GM18909 (cell line): ENCODE results near the gene SIRT6.
"Not testable (repeated sequence)": the region's sequence is repeated elsewhere in the genome, so short reads cannot be mapped to it uniquely, and the experiment has no call there.

Experiments
- ATAC-seq: cut with Tn5 transposase; IDR thresholded peaks from one replicate; pipeline ENCODE4 v1.9.1; 2021; ENCODE audit warnings: mild to moderate bottlenecking; ENCODE audit not compliant: unreplicated experiment, poor library complexity

The SIRT6 gene

DNA sequence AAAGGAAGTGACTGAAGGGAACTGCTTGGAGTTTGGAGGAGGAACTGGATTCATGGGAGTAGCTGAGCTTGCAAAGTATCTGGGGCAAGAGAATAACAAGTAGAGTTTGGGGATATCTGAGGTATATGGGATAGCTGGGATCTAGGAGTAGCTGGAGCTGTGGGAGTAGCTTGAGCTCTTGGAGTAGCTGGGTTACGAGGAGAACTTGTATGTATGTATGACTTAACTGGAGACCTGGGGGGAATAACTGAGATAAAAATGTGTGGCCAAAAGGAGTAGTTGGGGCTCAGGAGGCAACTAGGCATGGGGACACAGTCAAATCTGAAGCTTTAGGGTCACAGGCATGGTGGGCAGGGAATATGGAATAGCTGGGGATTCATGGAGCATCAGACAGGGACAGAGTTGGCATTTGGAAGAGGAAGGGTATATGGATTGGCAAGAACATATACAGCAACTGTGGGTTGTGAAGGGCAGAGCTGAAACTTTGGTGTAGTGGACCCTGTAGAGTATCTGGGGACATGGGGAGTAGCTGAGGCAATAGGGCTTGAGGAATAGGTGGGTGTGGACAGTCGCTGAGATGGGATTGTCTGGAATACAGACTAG is 18.7 kb upstream of the SIRT6 start:
- ATAC-seq, result no peak

DNA sequence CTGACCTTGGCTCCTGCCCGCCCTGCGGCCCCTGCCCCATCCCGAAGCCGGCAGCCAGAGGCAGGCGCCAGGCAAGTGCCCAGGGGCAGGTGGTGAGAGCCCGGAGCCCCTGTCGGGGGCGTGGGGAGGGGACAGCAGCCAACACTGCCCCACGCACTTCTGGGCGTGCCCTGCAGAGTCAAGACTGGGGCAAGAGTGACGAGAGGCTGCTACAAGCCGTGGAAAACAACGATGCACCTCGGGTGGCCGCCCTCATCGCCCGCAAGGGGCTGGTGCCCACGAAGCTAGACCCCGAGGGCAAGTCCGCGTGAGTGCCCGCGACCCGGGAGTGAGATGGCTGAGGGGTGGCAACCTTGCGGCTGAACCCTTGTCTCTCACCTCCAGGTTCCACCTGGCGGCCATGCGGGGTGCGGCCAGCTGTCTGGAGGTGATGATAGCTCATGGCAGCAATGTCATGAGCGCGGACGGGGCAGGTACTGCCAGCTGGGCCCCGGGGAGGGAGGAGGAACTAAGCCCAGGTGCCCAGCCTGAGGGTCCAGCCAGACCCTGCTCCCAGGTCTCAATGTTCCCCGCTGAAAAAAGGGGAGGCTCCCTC is 17.4 kb upstream of the SIRT6 start:
- no peak for ATAC-seq

DNA sequence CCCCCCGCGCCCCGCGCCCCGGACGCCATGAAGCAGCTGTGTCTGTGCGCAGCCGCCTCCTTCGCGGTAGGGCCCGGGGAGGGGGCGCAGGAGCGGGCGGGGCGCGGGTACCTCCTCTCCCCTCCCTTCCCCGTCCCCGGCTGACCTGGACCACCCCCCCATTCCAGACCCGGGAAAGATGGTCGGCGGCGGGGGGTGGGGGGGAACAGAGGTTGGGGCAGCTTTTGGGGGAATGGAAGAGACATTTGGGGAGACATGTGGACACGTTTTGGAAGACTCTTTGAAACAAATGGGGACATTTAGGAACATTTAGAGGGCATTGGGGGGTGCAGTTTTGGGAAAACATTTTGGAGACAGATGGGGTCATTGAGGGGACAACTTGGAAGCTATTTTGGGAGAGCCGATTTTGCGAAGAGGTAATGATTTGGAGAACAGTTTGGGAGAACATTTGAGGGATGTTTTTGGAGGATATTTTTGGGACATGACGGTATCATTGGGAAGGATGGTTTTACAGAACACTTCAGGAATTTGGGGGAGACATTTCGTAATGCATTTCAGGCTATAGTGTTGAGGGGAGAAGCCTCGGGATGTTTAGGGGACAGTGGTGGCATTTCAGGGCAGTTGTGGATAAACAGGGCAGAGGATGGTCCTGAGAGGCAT is 16.2 kb upstream of the SIRT6 start:
- ATAC-seq, result no peak

DNA sequence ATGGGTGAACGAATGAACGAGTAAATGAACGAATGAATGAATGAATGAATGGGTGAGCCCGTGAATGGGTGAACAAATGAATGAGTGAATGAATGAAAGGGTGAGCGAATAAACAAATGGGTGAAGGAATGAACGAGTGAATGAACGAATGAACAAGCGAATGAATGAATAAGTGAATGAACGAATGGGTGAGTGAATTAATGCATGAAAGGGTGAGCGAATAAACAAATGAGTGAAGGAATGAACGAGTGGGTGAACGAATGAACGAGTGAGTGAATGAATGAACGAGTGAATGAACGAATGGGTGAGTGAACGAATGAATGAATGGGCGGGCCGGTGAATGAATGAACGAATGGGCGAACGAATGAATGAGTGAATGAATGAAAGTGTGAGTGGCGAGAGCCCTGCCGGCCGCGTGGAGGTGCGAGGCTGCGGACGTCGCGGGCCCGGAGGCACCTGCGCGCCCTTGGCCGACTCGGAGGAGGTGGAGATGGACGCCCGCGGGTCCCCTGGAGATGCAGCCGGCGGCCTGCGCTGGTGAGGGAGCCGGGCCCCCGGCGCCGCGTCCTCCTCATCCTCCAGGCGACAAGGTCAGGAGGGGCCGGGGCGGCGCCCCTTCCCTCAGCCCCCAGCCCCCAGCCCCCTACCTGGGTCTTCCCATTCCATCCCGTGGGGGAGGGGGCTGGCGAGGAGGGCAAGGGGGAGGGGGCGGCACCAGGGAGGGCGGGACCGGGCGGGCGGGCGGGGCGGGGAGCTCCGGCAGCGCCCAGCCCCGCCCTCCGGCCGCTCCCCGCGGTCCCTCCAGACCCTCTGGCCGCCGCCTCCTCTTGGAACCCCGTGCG is 15.5 kb upstream of the SIRT6 start:
- no peak for ATAC-seq

DNA sequence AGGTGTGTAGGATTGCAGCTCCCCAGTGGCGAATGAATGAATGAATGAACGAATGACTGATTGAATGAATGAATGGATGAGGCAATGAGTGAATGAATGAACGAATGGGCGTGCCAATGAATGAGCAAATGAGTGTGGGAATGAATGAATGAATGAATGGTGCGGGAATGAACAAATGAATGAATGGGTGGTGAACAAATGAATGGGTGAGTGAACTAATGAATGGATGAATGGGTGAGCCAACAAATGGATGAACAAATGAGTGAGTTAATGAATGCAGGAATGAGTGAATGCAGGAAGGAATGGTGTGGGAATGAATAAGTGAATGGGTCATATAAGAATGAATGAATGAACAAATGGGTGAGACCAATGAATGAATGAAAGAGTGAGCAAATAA is 14.9 kb upstream of the SIRT6 start:
- ATAC-seq, result no peak

DNA sequence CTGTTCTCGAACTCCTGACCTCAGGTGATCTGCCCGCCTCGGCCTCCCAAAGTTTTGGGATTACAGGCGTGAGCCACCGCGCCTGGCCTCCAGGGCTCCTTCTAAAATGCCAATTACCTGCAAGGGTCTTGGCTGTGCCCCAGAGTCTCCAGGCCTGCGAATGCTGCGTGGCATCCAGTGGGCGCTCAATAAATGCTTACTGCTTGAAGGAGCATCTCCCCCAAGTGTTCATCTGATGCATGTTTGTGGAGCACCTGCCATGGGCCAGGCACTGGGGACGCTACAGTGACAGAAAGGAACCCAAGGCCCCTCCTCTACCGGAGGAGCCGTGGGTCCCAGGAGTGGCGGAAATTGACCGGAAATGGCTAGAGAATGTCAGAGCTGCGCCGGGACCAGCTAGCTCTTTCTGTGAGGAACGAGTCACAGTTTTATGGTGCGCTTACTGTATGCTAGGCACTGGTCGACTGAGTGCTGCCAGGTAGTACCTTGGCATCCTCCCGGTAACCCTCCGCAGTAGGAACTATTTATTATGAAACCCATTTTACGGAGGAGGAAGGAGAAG is 14.3 kb upstream of the SIRT6 start:
- ATAC-seq, result no peak

DNA sequence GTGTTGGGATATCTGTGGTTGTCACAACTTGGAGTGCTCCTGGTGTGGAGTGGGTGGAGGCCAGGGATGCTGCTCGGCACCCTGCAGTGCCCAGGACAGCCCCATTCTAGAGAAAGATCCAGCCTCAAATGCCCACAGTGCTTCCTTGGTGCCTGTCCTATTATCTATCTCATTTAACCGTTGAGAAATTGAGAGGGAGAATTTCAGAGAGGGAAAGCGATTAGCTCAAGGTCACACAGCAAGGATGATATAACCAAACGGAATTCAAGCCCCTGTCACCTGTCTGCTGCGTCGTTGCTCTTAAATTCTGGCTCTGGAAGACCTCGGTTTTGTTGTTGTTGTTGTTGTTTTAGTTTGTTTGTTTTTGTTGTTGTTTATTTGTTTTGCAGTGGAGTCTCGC is 13.6 kb upstream of the SIRT6 start:
- ATAC-seq, result no peak

DNA sequence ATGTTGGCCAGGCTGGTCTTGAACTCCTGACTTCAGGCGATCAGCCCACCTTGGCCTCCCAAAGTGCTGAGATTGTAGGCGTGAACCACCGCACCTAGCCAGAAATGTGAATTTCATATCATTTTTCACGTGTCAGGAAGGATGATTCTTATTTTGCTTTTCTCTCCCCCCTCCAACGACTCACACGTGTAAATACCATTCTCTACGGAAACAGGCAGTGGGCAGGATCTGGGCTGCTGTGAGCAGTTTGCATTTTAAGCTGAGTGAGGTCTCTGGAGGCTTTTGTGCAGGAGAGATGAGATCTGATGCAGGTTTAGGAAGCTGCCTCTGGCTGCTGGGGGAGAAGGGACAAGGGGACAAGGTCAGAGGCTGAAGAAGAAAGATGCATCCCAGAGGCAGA is 12.0 kb upstream of the SIRT6 start:
- no peak for ATAC-seq

DNA sequence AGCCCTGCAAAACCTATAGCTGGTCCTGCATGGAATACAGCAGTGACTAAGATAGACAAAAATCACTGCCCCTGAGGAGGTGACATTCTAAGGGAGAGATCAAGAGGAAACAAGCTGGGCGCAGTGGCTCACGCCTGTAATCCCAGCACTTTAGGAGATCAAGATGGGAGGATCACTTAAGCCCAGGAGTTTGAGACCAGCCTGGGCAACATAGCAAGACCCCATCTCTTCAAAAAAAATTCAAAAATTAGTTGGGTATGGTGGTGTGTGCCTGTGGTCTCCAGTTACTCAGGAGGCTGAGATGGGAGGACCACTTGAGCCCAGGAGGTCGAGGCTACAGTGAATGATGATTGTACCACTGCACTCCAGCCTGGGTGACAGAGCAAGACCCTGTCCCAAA is 10.2 kb upstream of the SIRT6 start:
- ATAC-seq, result not testable (repeated sequence)

DNA sequence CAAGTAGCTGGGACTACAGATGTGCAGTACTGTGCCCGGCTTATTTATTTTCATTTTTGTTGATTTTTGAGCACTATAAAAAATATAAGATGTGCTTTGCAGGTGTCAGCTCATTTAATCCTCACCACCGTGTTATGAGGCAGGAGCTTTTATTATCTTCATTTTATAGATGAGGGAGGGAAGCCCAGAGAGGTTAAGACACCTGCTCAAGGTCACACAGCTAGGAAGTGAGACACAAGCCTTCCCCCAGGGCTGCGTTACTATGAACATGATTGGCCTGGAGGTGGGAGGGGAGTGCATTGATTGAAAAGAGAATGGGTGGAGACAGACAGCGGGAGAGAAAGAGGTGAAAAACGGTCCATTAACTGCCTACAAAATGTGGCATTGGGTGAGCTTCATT is 7.3 kb upstream of the SIRT6 start:
- ATAC-seq, result no peak

DNA sequence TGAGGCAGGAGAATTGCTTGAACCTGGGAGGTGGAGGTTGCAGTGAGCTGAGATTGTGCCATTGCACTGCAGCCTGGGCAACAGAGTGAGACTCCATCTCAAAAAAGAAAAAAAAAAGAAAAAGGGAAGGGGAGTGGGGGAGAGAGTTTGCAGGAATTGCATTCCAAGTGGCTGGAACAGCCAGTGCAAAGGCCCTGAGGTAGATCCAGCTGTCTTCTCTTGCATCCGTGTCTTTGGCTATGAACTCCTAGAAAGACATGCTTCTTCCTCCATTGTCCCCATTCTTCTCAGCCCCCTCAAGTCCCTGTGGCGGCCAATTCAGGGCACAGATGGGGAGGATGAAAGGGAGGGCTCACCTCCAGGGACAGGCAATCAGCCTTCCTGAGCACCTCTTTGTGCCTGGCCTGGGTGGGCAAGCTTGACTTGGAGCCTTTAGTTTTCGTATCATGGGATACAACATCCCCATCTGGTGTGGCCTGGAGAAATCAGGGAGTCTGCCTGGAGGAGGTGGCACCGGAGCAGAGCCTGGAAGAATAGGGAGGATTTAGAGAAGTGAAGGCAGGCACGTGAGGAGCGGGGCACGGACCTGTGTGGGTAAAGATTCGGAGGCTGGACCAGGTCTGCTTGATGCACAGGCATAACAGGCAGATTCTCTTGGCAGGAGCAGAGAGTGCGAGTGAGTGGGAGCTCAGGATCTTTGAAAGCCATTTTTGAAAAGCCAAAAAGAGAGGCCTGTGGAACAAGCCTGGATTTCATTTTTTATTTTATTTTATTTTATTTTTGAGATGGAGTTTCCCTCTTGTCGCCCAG is 5.2 kb upstream of the SIRT6 start:
- ATAC-seq, result no peak

DNA sequence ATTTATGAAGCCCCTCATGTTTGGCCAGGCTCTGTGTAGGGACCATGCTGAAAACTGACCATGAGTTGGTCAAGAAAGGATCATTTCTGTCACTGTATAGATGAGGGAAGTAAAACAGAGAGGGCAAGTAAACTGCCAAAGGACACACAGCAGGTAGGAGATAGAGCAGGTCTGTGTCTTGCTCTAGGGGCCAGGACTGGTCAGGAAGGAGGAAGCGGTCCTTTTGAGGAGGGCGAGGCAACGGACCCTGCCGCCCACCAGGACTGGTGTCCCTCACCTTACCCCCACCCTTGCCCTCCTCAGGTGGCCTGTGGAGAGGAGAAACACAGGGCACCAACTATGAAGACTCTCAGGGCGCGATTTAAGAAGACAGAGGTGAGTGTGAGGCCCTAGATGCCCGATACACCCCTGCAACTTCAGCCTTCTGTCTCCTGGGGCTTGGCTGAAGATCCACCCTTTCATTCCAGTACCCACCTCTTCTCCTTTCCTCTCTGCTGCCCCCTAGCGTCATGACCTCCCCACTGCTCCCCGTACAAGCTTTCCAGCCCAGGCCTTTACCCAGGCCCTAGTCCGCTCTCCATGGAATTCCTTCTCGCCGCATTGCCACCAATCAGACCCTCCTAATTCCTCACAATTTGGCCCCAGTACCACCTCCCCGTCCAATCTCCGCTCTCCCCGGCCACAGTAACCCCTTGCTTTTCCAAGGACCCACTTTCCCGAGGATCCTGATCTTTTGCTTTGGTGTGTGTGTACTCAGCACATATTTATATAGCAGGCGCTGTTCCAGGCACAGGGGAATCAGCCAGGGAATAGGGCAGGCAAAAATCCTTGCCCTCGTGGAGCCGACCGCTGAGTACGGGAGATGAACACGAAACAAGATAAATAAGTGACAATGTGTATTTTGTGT is 4.0 kb upstream of the SIRT6 start:
- no peak for ATAC-seq

DNA sequence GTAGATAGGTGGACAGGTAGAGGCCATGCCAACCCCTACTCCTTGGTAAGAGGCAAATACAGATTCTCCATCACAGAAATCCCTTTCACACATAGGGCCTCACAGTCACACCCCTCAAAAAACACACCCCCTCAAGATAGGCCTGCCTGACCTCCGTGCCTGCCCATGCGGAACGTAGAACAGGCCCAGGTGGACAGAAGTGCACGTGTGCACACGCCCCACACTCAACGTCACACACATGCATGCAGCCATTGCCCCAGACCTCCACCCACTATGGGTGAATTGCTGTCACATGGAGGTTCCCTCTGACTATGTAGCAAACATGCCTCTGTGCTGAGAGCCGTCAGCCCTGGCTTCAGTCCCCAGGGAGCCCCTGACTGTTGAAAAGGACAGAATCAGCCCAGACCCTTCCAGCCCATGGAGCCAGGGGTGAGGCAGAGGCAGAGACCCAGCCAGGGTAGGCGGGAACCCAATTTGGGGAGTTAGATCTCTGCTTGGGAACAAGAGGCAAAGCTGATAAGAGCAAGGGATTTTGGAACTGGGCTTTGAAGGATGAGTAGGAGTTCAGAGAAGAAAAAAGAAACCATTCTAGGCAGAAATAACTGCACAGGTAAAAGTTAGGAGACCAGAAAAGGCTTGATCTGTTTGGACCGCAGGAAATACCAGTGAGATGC is 3.2 kb upstream of the SIRT6 start:
- no peak for ATAC-seq

DNA sequence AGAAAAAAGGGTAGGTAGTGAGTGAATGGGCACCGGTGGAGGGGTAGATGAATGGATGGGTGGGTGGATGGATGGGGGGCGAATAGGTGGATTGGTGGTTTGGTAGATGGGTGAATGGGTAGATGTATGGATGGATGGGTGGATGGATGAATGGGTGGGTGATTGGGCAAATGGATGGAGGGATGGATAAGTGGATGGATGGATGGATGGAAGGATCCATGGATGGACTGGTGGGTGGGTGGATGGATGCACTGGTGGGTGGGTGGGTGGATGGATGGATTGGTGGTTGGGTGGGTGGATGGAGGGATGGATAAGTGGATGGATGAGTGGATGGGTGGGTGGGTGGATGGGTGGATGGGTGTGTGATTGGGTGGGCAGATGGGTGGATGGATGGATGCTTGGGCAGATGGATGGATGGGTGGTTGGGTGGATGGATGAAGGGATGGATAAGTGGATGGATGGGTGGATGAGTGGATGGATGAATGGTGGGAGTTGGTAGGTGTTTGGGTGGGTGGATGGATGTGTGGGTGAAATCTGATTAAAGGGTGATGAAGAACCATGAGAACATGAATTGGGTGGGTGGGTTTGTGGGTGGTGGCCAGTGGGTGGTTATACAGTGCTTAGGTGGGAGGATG is 2.5 kb upstream of the SIRT6 start:
- ATAC-seq, result no peak

DNA sequence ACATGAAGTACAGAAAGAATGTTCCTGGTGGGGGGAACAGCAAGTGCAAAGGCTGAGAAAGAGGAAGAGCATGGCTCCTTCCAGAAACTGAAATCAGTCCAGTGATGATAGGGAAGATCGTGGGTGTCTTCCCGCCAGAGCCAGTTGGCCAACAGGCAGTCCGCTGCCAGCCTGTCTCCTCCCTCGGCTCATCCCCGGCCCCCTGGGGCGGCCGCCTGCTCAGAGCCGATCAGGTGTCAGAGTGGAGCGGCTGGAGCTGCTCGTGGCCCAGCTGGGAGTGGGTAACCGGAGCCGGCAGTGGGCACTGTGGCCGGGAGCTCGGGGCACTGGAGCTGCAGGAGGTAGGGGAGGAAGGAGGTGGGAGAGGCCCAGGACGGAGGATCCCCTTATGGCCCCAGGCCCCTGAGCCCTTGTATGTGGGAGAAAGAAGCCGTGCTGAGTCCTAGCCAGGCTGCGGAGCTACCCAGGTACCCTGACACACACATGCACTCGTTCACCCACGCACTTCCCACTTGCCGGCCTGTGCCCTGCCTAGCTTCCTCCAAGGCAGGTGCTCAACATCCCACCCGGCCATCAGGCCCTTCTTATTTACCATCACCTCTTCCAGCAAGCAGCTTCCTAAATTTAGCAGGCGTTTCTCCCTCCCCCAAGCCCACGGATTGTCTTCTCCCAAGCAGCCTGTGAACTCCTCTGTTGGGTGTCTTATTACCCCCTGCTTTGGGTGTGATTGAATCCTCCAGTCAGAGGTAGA is 1.8 kb upstream of the SIRT6 start:
- ATAC-seq, result no peak

DNA sequence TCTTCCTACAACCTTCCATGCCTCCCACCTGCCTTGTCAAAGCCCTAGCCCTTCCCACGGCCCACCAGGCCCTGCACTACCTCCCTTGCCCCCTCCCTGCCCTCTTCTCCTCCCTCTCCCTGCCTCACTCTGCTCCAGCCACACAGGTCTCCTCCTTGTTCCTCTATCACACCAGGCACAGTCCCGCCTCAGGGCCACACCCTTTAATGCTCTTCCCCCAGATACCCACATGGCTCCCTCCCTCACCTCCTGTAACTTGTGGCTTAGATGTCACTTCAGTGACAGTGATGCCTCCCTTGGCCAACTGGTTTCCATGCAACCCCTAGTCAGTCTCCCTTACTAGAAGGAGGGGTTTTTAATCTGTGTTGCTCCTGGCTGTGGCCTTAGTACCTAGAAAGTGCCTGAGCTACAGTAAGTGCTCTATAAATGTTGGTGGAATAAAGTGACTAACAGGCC is 1.3 kb downstream of the SIRT6 start:
- ATAC-seq, result no peak

DNA sequence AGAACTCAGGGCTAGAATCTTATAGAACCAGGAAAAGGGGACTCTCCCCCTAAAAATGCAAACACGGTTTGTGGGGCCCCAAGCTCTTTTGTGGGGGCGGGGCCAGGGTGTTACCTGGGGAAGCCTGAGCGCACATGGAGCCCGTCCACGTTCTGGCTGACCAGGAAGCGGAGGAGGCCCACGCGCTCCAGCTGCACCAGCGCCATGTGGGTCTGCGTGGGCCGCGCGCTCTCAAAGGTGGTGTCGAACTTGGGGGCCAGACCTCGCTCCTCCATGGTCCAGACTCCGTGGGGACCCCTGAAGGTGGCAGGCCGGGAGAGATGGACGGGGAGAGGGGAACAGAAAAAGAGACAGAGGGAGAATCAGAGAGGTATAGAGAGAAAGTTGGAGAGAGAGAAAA is 3.4 kb downstream of the SIRT6 start:
- no peak for ATAC-seq
